H1 (cell line): ENCODE results near the gene ERC1. TPM values are rescaled to one million over a fixed set of nuclear protein-coding genes. Genes with fewer than 3 reads are reported as not detected.

ENCODE experiments used
- polyA plus RNA-seq, 7 experiments: library from polyadenylated mRNA; depleted of rRNA in 3 of 7; stranded (reverse) in 5 of 7; unstranded in 2 of 7; fragments of >200 nt in 5 of 7; fragments of 200-250 nt in 2 of 7; gene quantifications; 1 replicate in 5 of 7; 2 replicates in 1 of 7; 4 replicates in 1 of 7; pipeline versions ENCODE4 v1.2.1 to v1.2.3, GENCODE V29; 2011 to 2013; ENCODE audit warnings: missing spikeins in 2 of 7, mixed read lengths in 2 of 7
- total RNA-seq: library from RNA; stranded (reverse); fragmentation: NEBNext Ultra II Directional; extraction: Animal tissue kit (Norgen Biotek cat#: 25700); gene quantifications from 2 replicates; pipeline ENCODE4 v1.2.1, GENCODE V29; 2021

ERC1 gene
- total and polyA plus RNA-seq, 2 of the 8 experiments (the other 6 are each of a cell fraction or from before 2014, with no cell fraction given): 7.8 to 45.7 TPM

Other genes starting within 250 kb of the ERC1 start
- gene WNK1, start 238.6 kb upstream of the ERC1 start, total RNA-seq: 151 and 157 TPM in 2 replicates
- gene WNK1, start 238.6 kb upstream of the ERC1 start, polyA plus RNA-seq (2011; rRNA removed): 65.6 and 88.2 TPM in 2 replicates
- 14.3 and 18.1 TPM in 2 replicates for gene RAD52, start 41.5 kb upstream of the ERC1 start, total RNA-seq
- 10.6 and 12.5 TPM in 2 replicates for gene RAD52, start 41.5 kb upstream of the ERC1 start, polyA plus RNA-seq (2011; rRNA removed)